ENCODE measurements around the gene CLEC4E. TPM values are rescaled to one million over a fixed set of nuclear protein-coding genes. Genes with fewer than 3 reads are reported as not detected.

CLEC4E gene
- total RNA-seq, 1 experiment from 2014 or later: not detected

- in situ Hi-C loops (cut with HindIII; ENCODE audit: low pct_unique_long_range_greater_than_20kb, low sequenced_read_pairs) (no loop called here), intact Hi-C loops (cut with micrococcal nuclease; ENCODE audit: unreplicated experiment) (no loop called here)
- DNase-seq (ENCODE audit: low read depth, low spot score) (no peak), ATAC-seq (no peak)
- Histone ChIP-seq H3K36me3 (ENCODE audit: control insufficient read depth, insufficient read depth, low read length) (no peaks in the 10 kb centered on the region), H3K4me1 (ENCODE audit: control insufficient read depth, insufficient read depth, low read length) (no peaks in the 10 kb centered on the region), H3K9me3 (ENCODE audit: control insufficient read depth, insufficient read depth, low read depth, low read length) (no peaks in the 10 kb centered on the region), H3K27me3 (ENCODE audit: control insufficient read depth, insufficient read depth, low read length) (no peaks in the 10 kb centered on the region), H3K4me3 (ENCODE audit: low read depth in 2 of 2, low read length in 2 of 2) (no peak overlapping the region), H3K27ac (ENCODE audit: low read length) (no peak overlapping the region)
- ChIA-PET POLR2A (no interaction called here), CTCF (no interaction called here)
- no TSS peak for BruUV-seq (replicated peaks)
- TF ChIP-seq, protein P1, sequence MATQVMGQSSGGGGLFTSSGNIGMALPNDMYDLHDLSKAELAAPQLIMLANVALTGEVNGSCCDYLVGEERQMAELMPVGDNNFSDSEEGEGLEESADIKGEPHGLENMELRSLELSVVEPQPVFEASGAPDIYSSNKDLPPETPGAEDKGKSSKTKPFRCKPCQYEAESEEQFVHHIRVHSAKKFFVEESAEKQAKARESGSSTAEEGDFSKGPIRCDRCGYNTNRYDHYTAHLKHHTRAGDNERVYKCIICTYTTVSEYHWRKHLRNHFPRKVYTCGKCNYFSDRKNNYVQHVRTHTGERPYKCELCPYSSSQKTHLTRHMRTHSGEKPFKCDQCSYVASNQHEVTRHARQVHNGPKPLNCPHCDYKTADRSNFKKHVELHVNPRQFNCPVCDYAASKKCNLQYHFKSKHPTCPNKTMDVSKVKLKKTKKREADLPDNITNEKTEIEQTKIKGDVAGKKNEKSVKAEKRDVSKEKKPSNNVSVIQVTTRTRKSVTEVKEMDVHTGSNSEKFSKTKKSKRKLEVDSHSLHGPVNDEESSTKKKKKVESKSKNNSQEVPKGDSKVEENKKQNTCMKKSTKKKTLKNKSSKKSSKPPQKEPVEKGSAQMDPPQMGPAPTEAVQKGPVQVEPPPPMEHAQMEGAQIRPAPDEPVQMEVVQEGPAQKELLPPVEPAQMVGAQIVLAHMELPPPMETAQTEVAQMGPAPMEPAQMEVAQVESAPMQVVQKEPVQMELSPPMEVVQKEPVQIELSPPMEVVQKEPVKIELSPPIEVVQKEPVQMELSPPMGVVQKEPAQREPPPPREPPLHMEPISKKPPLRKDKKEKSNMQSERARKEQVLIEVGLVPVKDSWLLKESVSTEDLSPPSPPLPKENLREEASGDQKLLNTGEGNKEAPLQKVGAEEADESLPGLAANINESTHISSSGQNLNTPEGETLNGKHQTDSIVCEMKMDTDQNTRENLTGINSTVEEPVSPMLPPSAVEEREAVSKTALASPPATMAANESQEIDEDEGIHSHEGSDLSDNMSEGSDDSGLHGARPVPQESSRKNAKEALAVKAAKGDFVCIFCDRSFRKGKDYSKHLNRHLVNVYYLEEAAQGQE (IDR thresholded peaks at IDR 0.05; ENCODE audit: insufficient read depth in 1 of 2, low read depth in 2 of 2, low read length in 1 of 2): no peak
- no peak for TF ChIP-seq POLR2AphosphoS5 (IDR thresholded peaks at IDR 0.05; ENCODE audit: low read depth, low read length)
- TF ChIP-seq, protein P2, sequence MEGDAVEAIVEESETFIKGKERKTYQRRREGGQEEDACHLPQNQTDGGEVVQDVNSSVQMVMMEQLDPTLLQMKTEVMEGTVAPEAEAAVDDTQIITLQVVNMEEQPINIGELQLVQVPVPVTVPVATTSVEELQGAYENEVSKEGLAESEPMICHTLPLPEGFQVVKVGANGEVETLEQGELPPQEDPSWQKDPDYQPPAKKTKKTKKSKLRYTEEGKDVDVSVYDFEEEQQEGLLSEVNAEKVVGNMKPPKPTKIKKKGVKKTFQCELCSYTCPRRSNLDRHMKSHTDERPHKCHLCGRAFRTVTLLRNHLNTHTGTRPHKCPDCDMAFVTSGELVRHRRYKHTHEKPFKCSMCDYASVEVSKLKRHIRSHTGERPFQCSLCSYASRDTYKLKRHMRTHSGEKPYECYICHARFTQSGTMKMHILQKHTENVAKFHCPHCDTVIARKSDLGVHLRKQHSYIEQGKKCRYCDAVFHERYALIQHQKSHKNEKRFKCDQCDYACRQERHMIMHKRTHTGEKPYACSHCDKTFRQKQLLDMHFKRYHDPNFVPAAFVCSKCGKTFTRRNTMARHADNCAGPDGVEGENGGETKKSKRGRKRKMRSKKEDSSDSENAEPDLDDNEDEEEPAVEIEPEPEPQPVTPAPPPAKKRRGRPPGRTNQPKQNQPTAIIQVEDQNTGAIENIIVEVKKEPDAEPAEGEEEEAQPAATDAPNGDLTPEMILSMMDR (IDR thresholded peaks at IDR 0.05): no peak
- no peak for TF ChIP-seq SIN3A (IDR thresholded peaks at IDR 0.05; ENCODE audit: borderline replicate concordance, insufficient read depth, low read depth, low read length)
- no peak for TF ChIP-seq TCF7L2 (IDR thresholded peaks at IDR 0.05; ENCODE audit: low read depth, low read length)
Observed at GRCh38 chr12:8584004-8584403, 43.3 kb upstream of the CLEC4E start.

- intact Hi-C loops (cut with micrococcal nuclease; ENCODE audit: unreplicated experiment) (no loop called here), in situ Hi-C loops (cut with HindIII; ENCODE audit: low pct_unique_long_range_greater_than_20kb, low sequenced_read_pairs) (no loop called here)
- Histone ChIP-seq H3K4me1 (ENCODE audit: control insufficient read depth, insufficient read depth, low read length) (no peaks in the 10 kb centered on the region), H3K36me3 (ENCODE audit: control insufficient read depth, insufficient read depth, low read length) (no peaks in the 10 kb centered on the region), H3K4me3 (ENCODE audit: low read depth in 2 of 2, low read length in 2 of 2) (no peak overlapping the region), H3K9me3 (ENCODE audit: control insufficient read depth, insufficient read depth, low read depth, low read length) (no peaks in the 10 kb centered on the region), H3K27ac (ENCODE audit: low read length) (no peak overlapping the region), H3K27me3 (ENCODE audit: control insufficient read depth, insufficient read depth, low read length) (peaks cover 2% of the 10 kb centered on the region; the same call in 1 of the 2 replicates)
- CTCF ChIA-PET: no interaction called here
- BruUV-seq (replicated peaks): no TSS peak
- POLR2A ChIA-PET: no interaction called here
- DNase-seq (ENCODE audit: low read depth, low spot score) (no peak), ATAC-seq (no peak)
- TF ChIP-seq, protein P2 (IDR thresholded peaks at IDR 0.05): no peak
- TF ChIP-seq TCF7L2 (IDR thresholded peaks at IDR 0.05; ENCODE audit: low read depth, low read length): no peak
- no peak for TF ChIP-seq POLR2AphosphoS5 (IDR thresholded peaks at IDR 0.05; ENCODE audit: low read depth, low read length)
- TF ChIP-seq SIN3A (IDR thresholded peaks at IDR 0.05; ENCODE audit: borderline replicate concordance, insufficient read depth, low read depth, low read length): no peak
- TF ChIP-seq, protein P1 (IDR thresholded peaks at IDR 0.05; ENCODE audit: insufficient read depth in 1 of 2, low read depth in 2 of 2, low read length in 1 of 2): no peak
Observed at GRCh38 chr12:8581098-8581784, 40.5 kb upstream of the CLEC4E start.
